ENCODE data around the gene CHRNA4. TPM values are rescaled to one million over a fixed set of nuclear protein-coding genes. Genes with fewer than 3 reads are reported as not detected.
"Not testable (repeated sequence)": the region's sequence is repeated elsewhere in the genome, so short reads cannot be mapped to it uniquely, and the experiment has no call there.

CHRNA4 gene
- total RNA-seq, 1 experiment from 2014 or later = 2.4 TPM

GRCh38 chr20:63342561-63343459 lies 18.3 kb downstream of the CHRNA4 start:
- Histone ChIP-seq H3K4me1 (ENCODE audit: control insufficient read depth, insufficient read depth, low read length) (no peaks in the 10 kb centered on the region), H3K36me3 (ENCODE audit: control insufficient read depth, insufficient read depth, low read length) (no peaks in the 10 kb centered on the region), H3K27ac (ENCODE audit: low read length) (no peak overlapping the region), H3K27me3 (ENCODE audit: control insufficient read depth, insufficient read depth, low read length) (peaks cover 2% of the 10 kb centered on the region; the same call in 1 of the 2 replicates), H3K9me3 (ENCODE audit: control insufficient read depth, insufficient read depth, low read depth, low read length) (no peaks in the 10 kb centered on the region; the same call in 1 of the 2 replicates), H3K4me3 (ENCODE audit: low read depth in 2 of 2, low read length in 2 of 2) (no peak overlapping the region)
- BruUV-seq (replicated peaks) = no TSS peak
- in situ Hi-C loops (cut with HindIII; ENCODE audit: low pct_unique_long_range_greater_than_20kb, low sequenced_read_pairs) = no loop called here
- ATAC-seq (no peak), DNase-seq (ENCODE audit: low read depth, low spot score) (no peak)
- ChIA-PET POLR2A (no interaction called here), CTCF (no interaction called here)
- intact Hi-C loops (cut with micrococcal nuclease; ENCODE audit: unreplicated experiment) = no loop called here
- no peak for TF ChIP-seq CTCF (IDR thresholded peaks at IDR 0.05)
- no peak for TF ChIP-seq TCF7L2 (IDR thresholded peaks at IDR 0.05; ENCODE audit: low read depth, low read length)
- TF ChIP-seq POLR2AphosphoS5 (IDR thresholded peaks at IDR 0.05; ENCODE audit: low read depth, low read length) = no peak
- no peak for TF ChIP-seq SIN3A (IDR thresholded peaks at IDR 0.05; ENCODE audit: borderline replicate concordance, insufficient read depth, low read depth, low read length)
- no peak for TF ChIP-seq REST (IDR thresholded peaks at IDR 0.05; ENCODE audit: insufficient read depth in 1 of 2, low read depth in 2 of 2, low read length in 1 of 2)

DNA sequence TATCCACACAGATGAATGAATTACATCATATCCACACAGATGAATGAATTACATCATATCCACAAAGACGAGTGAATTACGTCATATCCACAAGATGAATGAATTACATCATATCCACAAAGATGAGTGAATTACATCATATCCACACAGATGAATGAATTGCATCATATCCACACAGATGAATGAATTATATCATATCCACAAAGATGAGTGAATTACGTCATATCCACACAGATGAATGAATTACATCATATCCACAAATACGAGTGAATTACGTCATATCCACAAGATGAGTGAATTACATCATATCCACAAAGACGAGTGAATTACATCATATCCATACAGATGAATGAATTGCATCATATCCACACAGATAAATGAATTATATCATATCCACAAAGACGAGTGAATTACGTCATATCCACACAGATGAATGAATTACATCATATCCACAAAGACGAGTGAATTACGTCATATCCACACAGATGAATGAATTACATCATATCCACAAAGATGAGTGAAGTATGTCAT lies 20.9 kb downstream of the CHRNA4 start:
- CTCF ChIA-PET; H3K36me3 ChIP-seq (ENCODE audit: control insufficient read depth, insufficient read depth, low read length); intact Hi-C loops (cut with micrococcal nuclease; ENCODE audit: unreplicated experiment); H3K27ac ChIP-seq (ENCODE audit: low read length); H3K27me3 ChIP-seq (ENCODE audit: control insufficient read depth, insufficient read depth, low read length); ATAC-seq; BruUV-seq (replicated peaks); in situ Hi-C loops (cut with HindIII; ENCODE audit: low pct_unique_long_range_greater_than_20kb, low sequenced_read_pairs); DNase-seq (ENCODE audit: low read depth, low spot score); POLR2A ChIA-PET; H3K4me1 ChIP-seq (ENCODE audit: control insufficient read depth, insufficient read depth, low read length); H3K9me3 ChIP-seq (ENCODE audit: control insufficient read depth, insufficient read depth, low read depth, low read length); H3K4me3 ChIP-seq (ENCODE audit: low read depth in 2 of 2, low read length in 2 of 2): not testable (repeated sequence)

DNA sequence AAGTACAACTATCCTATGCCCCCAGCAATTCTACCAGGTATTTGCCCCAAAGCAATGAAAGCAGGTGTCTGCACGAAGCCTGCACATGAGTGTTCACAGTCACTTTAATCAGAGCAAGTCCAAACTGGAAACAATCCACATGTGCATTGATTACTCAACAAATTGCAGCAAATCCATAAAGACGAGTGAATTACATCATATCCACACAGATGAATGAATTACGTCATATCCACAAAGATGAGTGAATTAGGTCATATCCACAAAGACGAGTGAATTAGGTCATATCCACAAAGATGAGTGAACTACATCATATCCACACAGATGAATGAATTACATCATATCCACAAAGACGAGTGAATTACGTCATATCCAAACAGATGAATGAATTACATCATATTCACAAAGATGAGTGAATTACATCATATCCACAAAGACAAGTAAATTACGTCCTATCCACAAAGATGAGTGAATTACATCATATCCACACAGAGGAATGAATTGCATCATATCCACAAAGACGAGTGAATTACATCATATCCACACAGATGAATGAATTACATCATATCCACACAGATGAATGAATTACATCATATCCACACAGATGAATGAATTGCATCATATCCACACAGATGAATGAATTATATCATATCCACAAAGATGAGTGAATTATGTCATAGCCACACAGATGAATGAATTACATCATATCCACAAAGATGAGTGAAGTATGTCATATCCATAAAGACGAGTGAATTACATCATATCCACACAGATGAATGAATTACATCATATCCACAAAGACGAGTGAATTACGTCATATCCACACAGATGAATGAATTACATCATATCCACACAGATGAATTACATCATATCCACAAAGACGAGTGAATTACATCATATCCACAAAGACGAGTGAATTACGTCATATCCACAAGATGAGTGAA lies 21.7 kb downstream of the CHRNA4 start:
- H3K9me3 ChIP-seq (ENCODE audit: control insufficient read depth, insufficient read depth, low read depth, low read length); DNase-seq (ENCODE audit: low read depth, low spot score); POLR2A ChIA-PET; H3K4me1 ChIP-seq (ENCODE audit: control insufficient read depth, insufficient read depth, low read length); intact Hi-C loops (cut with micrococcal nuclease; ENCODE audit: unreplicated experiment); H3K27ac ChIP-seq (ENCODE audit: low read length); H3K27me3 ChIP-seq (ENCODE audit: control insufficient read depth, insufficient read depth, low read length); H3K4me3 ChIP-seq (ENCODE audit: low read depth in 2 of 2, low read length in 2 of 2); H3K36me3 ChIP-seq (ENCODE audit: control insufficient read depth, insufficient read depth, low read length); CTCF ChIA-PET; in situ Hi-C loops (cut with HindIII; ENCODE audit: low pct_unique_long_range_greater_than_20kb, low sequenced_read_pairs); BruUV-seq (replicated peaks); ATAC-seq: not testable (repeated sequence)
